NT2/D1 (cell line): ENCODE data around the gene MTMR3.

Source experiments
- YY1 ChIP-seq: IDR thresholded peaks from 2 replicates; pipeline ENCODE4 v1.6.1; 2011; ENCODE audit not compliant: insufficient read length, insufficient read depth
- ZNF274 ChIP-seq: IDR thresholded peaks from 2 replicates; pipeline ENCODE4 v1.6.1; 2011; ENCODE audit warnings: mild to moderate bottlenecking, low read depth, low read length

- TF ChIP-seq ZNF274 (no peak), YY1 (no peak)
Measured at GRCh38 chr22:29934596-29934995, 51.6 kb downstream of the MTMR3 start.
